ENCODE results near the gene FAM43A. TPM values are rescaled to one million over a fixed set of nuclear protein-coding genes. Genes with fewer than 3 reads are reported as not detected.

The FAM43A gene
- total RNA-seq, 1 donor from 2014 or later = 13.9 TPM

DNA sequence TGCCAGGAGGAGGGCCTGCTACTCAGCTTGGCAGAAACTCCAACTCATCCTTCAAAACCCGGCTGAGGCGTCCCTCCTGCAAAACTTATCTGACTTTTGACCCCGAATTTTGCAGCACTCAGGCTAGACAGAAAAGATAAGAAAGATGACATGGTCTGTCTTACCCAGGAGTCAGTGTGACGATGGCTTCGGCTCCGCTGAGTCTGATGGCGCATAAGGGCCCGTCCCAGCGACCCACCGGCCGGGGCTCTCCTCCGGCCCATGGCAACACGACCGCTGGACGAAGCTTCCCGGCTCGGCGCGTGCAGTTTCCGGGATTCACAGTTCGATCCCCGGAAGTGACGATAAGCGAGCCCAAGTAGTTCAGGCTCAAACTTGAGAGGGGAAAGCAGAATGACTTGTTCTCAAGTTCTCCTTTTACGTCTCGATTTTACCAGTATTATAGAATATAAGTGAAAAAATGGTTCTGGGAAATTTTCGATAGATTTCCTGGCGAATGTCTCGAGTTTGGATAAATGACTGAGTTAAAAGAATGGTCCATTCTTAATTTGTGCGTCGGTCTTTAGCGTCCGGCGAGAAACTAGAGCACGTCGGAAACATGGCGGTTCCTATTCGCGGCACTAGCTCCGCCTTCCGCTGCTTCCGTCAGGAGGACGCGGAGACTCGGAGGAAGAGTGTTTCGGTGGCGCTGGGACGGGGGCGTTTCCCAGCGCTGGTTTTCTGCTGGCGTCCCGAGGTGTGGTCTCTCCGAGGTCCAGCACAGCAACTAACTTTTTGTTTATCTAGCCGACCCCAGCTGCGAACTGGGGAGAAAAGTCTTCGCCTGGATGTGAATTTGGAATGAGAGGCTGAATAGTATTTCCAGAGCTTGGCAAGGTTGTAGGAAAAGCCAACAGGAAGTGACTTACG, 13.5 kb upstream of the FAM43A start, which contains the start of gene LSG1:
LSG1 (minus strand) TSS at position 292 of the 909 bp plus-strand sequence; CDS start at position 263, 29 bp downstream.
- TF ChIP-seq, protein P1, sequence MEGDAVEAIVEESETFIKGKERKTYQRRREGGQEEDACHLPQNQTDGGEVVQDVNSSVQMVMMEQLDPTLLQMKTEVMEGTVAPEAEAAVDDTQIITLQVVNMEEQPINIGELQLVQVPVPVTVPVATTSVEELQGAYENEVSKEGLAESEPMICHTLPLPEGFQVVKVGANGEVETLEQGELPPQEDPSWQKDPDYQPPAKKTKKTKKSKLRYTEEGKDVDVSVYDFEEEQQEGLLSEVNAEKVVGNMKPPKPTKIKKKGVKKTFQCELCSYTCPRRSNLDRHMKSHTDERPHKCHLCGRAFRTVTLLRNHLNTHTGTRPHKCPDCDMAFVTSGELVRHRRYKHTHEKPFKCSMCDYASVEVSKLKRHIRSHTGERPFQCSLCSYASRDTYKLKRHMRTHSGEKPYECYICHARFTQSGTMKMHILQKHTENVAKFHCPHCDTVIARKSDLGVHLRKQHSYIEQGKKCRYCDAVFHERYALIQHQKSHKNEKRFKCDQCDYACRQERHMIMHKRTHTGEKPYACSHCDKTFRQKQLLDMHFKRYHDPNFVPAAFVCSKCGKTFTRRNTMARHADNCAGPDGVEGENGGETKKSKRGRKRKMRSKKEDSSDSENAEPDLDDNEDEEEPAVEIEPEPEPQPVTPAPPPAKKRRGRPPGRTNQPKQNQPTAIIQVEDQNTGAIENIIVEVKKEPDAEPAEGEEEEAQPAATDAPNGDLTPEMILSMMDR (conservative IDR thresholded peaks at IDR 0.05) = no peak
- Mint-ChIP-seq H3K36me3 (peaks cover 3% of the 10 kb centered on the region), H3K27ac (peak within 1 kb of the TSS; percentile 99)

DNA sequence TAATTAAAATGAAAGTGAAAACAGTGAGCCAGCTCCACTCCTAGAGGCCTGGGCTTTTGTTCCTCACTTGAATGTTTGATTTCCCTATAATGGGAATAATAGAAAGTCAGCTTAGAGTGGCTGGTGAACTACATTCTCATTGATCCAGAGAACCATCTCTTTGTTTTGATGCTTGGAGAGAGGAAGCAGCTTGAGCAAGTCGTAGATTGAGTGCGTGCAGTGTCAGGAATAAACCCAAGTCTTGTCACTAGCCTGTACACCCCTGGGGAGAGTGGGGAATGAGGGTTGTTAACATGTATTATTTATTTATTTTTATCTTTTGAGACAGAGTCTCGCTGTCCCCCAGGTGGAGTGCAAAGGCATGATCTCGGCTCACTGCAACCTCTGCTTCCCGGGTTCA, 12.8 kb upstream of the FAM43A start:
- peaks cover 9% of the 10 kb centered on the region for H3K4me1 Mint-ChIP-seq (ENCODE audit: unreplicated experiment)

More for the DNA sequence above, 13.5 kb upstream of the FAM43A start, which contains the start of gene LSG1:
- DNase-seq (ENCODE audit: extremely low spot score, unreplicated experiment) = peak; percentile 88
- H3K4me1 Mint-ChIP-seq (ENCODE audit: unreplicated experiment) = peaks cover 9% of the 10 kb centered on the region
- H3K27me3 Mint-ChIP-seq = peaks cover 29% of the 10 kb centered on the region
- no peaks in the 10 kb centered on the region for H3K9me3 Mint-ChIP-seq
- H3K4me3 Mint-ChIP-seq = peak within 1 kb of the TSS; percentile 97

DNA sequence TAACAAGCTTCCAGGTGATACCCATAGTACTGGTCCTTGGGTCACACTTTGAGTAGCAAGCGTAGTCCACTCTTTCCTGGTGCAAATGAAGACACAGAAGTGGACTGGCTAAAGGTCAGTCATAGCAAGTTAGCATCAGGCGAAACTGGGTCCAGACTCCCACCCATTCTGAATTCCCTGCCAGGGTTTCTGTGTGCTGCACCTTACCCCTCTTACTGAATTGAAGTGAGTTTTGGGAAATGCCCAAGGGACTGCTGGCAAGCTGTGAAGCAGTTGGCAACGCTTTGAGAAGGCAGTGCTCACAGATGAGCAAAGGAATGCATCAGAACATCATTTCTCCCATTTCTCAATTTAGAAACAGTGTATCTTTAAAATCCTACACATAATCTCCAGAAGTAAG, 11.9 kb upstream of the FAM43A start:
- no peaks in the 10 kb centered on the region for H3K36me3 Mint-ChIP-seq
- TF ChIP-seq, protein P1 (conservative IDR thresholded peaks at IDR 0.05) = no peak
- H3K4me3 Mint-ChIP-seq = peak overlapping the region; percentile 57
- H3K9me3 Mint-ChIP-seq = no peaks in the 10 kb centered on the region
- peak overlapping the region; percentile 8 for H3K27ac Mint-ChIP-seq
- H3K27me3 Mint-ChIP-seq = peaks cover 36% of the 10 kb centered on the region
- no peak for DNase-seq (ENCODE audit: extremely low spot score, unreplicated experiment)
- peaks cover 9% of the 10 kb centered on the region for H3K4me1 Mint-ChIP-seq (ENCODE audit: unreplicated experiment)

More for the DNA sequence above, 12.8 kb upstream of the FAM43A start:
- peaks cover 35% of the 10 kb centered on the region for H3K27me3 Mint-ChIP-seq
- H3K4me3 Mint-ChIP-seq = peak overlapping the region; percentile 97
- no peaks in the 10 kb centered on the region for H3K36me3 Mint-ChIP-seq
- TF ChIP-seq, protein P1 (conservative IDR thresholded peaks at IDR 0.05) = no peak
- no peak for DNase-seq (ENCODE audit: extremely low spot score, unreplicated experiment)
- peak overlapping the region; percentile 99 for H3K27ac Mint-ChIP-seq
- H3K9me3 Mint-ChIP-seq = no peaks in the 10 kb centered on the region

DNA sequence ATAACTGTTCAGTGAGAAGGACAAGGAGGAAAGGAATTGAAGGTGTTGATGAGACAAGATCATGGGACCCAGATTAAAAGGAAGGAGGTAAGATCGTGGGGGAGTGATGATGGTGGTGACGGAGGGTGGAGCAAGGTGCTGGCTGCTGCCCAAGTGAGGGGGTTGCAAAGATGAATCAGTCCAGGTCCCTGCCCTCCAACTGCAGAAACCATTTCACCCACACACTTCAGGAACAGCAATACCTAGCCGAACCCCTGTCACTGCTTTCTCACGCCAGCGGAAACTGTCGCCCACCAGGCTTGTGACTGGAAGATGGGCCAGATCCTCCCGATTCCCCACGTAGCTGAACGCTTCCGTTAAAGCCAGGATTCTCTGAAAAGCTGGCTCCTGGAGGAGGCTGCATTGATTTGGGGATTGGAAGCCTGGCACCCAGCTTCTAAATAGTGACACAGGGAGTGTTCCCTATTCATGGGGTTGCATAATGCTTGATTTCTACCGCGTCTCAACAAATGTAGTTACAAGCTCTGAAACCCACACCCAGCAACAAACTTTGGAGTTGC, 10.5 kb upstream of the FAM43A start:
- TF ChIP-seq, protein P1 (conservative IDR thresholded peaks at IDR 0.05) = no peak
- no peak overlapping the region for H3K27ac Mint-ChIP-seq
- H3K9me3 Mint-ChIP-seq = no peaks in the 10 kb centered on the region
- H3K4me1 Mint-ChIP-seq (ENCODE audit: unreplicated experiment) = peaks cover 9% of the 10 kb centered on the region
- no peaks in the 10 kb centered on the region for H3K36me3 Mint-ChIP-seq
- DNase-seq (ENCODE audit: extremely low spot score, unreplicated experiment) = no peak
- peaks cover 41% of the 10 kb centered on the region for H3K27me3 Mint-ChIP-seq
- no peak overlapping the region for H3K4me3 Mint-ChIP-seq

DNA sequence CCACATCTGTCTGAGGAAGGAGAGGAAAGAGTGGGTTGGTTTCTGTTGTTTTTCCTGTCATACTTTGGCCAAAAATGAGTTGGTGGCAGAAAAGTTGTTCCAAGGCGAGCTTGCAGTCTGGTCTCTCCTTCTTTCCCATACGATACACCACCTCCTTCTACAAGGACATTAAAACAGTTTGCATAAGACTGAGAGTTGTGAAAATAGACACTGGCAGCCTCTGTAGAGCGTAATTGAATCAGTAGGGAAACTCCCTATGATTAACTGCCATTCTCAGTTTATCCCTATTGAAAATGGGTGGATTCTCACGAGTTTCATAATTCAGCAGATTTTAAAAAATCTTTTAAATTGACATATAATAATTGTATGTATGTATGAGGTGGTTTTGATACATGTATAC, 10.0 kb upstream of the FAM43A start:
- Mint-ChIP-seq H3K9me3 (no peaks in the 10 kb centered on the region), H3K4me3 (no peak overlapping the region), H3K36me3 (no peaks in the 10 kb centered on the region), H3K27me3 (peaks cover 41% of the 10 kb centered on the region), H3K27ac (no peak overlapping the region), H3K4me1 (ENCODE audit: unreplicated experiment) (peaks cover 9% of the 10 kb centered on the region)
- no peak for DNase-seq (ENCODE audit: extremely low spot score, unreplicated experiment)
- TF ChIP-seq, protein P1 (conservative IDR thresholded peaks at IDR 0.05) = no peak
